Measurements from ENCODE around the gene ARHGAP22.

ARHGAP22 gene

GRCh38 chr10:48474765-48475365, 130.0 kb downstream of the ARHGAP22 start:
- no peak for DNase-seq

GRCh38 chr10:48473704-48474103, 131.2 kb downstream of the ARHGAP22 start:
- DNase-seq = no peak

GRCh38 chr10:48472501-48473069, 132.3 kb downstream of the ARHGAP22 start:
- no peak for DNase-seq

GRCh38 chr10:48470893-48471805, 133.7 kb downstream of the ARHGAP22 start:
- DNase-seq = no peak

GRCh38 chr10:48470115-48470892, 134.6 kb downstream of the ARHGAP22 start:
- DNase-seq = no peak

GRCh38 chr10:48469516-48470020, 135.3 kb downstream of the ARHGAP22 start:
- no peak for DNase-seq

- no peak for DNase-seq
Observed at GRCh38 chr10:48468866-48469511, 135.9 kb downstream of the ARHGAP22 start.

GRCh38 chr10:48468130-48468790, 136.6 kb downstream of the ARHGAP22 start:
- DNase-seq = no peak

GRCh38 chr10:48467669-48468068, 137.2 kb downstream of the ARHGAP22 start:
- DNase-seq = no peak

GRCh38 chr10:48466611-48467240, 138.1 kb downstream of the ARHGAP22 start:
- DNase-seq = no peak

- no peak for DNase-seq
Observed at GRCh38 chr10:48465860-48466521, 138.9 kb downstream of the ARHGAP22 start.

GRCh38 chr10:48464871-48465736, 139.8 kb downstream of the ARHGAP22 start:
- no peak for DNase-seq

GRCh38 chr10:48464121-48464870, 140.6 kb downstream of the ARHGAP22 start:
- DNase-seq = no peak

- DNase-seq = no peak
Observed at GRCh38 chr10:48463318-48464003, 141.4 kb downstream of the ARHGAP22 start.

- no peak for DNase-seq
Observed at GRCh38 chr10:48462482-48463020, 142.3 kb downstream of the ARHGAP22 start.

- no peak for DNase-seq
Observed at GRCh38 chr10:48461623-48462481, 143.0 kb downstream of the ARHGAP22 start.

GRCh38 chr10:48460182-48460581, 144.7 kb downstream of the ARHGAP22 start:
- no peak for DNase-seq

Measured in NCI-H1436 (cell line).